Esophagus (tissue), 2 donors: ENCODE data around the gene DTNB. TPM values are rescaled to one million over a fixed set of nuclear protein-coding genes. Genes with fewer than 3 reads are reported as not detected.
"Not testable (repeated sequence)": the region's sequence is repeated elsewhere in the genome, so short reads cannot be mapped to it uniquely, and the experiment has no call there.

Experiments
- H3K27ac ChIP-seq, 2 donors: one replicate each; pipeline ENCODE4 v1.5.1; 2013; ENCODE audit warnings: low read depth in 2 of 2, mild to moderate bottlenecking in 2 of 2, inconsistent platforms in 1 of 2, low read length in 1 of 2, moderate library complexity in 1 of 2
- H3K27me3 ChIP-seq, 2 donors: one replicate each; pipeline ENCODE4 v1.6.1; 2013; ENCODE audit warnings: low read length in 2 of 2, control low read depth in 1 of 2, mild to moderate bottlenecking in 1 of 2; ENCODE audit not compliant: insufficient read depth in 2 of 2, control insufficient read depth in 1 of 2
- H3K36me3 ChIP-seq, 2 donors: one replicate each; pipeline ENCODE4 v1.6.1; 2013; ENCODE audit warnings: low read length in 1 of 2; ENCODE audit not compliant: control insufficient read depth in 2 of 2, insufficient read depth in 2 of 2
- H3K4me1 ChIP-seq, 2 donors: one replicate each; pipeline ENCODE4 v1.6.1; 2013; ENCODE audit warnings: low read length in 1 of 2; ENCODE audit not compliant: control insufficient read depth in 2 of 2, insufficient read depth in 2 of 2
- H3K4me3 ChIP-seq, 2 donors: one replicate each; pipeline ENCODE4 v1.5.1; 2013; ENCODE audit warnings: low read length in 2 of 2, mild to moderate bottlenecking in 2 of 2, low read depth in 1 of 2, moderate library complexity in 1 of 2
- H3K9me3 ChIP-seq, 2 donors: one replicate each; pipeline ENCODE4 v1.6.1; 2013; ENCODE audit warnings: mild to moderate bottlenecking in 2 of 2, low read depth in 1 of 2, low read length in 1 of 2, moderate library complexity in 1 of 2; ENCODE audit not compliant: control insufficient read depth in 2 of 2, insufficient read depth in 1 of 2
- WGBS, 2 donors: extraction: QIAGEN DNeasy Blood & Tissue Kit; methylation state at CpG; one replicate each; pipeline ENCODE4 v1.1.7; 2013; 5-methylcytosine and 5-hydroxymethylcytosine counted together
- polyA plus RNA-seq, 2 donors: library from polyadenylated mRNA; stranded (reverse); fragments of 200-250 nt; gene quantifications; one replicate each; pipeline ENCODE4 v1.2.3, GENCODE V29; 2013
- donor health status: healthy with polysubstance abuse.
- donor health status: Bipolar disorder and iron deficiency.

The DTNB gene
- polyA plus RNA-seq, 2 donors, result 7.9 to 13.9 TPM

DNA sequence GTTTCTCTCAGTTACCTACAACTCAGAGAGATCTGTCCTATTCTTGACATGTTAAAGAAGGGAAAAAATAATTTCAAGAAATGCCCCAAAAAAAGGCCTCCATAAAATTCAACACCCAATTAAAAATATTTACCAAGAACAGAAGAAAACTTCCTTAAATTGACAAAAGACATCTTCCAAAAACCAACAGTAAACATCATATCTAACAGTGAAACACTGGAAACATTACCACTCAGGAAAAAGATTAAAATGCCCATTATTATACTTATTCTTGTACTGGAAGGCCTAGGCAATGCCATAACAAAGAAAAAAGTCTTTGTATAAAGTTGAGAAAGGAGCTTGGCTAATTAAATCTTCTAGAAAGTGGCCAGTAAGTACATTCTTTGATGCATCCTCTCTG lies 7.2 kb downstream of the DTNB start:
- Histone ChIP-seq H3K36me3 (no peaks in the 10 kb centered on the region), H3K27me3 (no peaks in the 10 kb centered on the region), H3K9me3 (no peaks in the 10 kb centered on the region), H3K4me3 (no peak overlapping the region), H3K4me1 (no peaks in the 10 kb centered on the region), H3K27ac (no peak overlapping the region)

DNA sequence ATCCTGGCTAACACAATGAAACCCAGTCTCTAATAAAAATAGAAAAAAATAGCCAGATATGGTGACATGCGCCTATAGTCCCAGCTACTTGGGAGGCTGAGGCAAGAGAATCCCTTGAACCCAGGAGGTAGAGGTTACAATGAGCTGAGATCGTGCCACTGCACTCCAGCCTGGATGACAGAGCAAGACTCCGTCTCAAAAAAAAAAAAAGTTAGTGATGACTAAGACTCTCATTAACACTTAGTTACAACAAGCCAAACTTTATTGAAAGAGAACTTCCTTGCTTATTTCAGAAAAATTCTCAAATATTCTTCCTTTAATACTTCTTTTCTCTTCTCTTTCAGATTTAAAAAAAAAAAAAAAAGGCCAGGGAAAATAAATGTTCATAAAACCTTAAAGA lies 7.9 kb downstream of the DTNB start:
- H3K36me3 ChIP-seq, H3K27ac ChIP-seq, H3K9me3 ChIP-seq, H3K27me3 ChIP-seq, H3K4me1 ChIP-seq, H3K4me3 ChIP-seq: not testable (repeated sequence)
- WGBS, 2 donors, result 62 to 71% methylated on average over 3 of the region's 3 CpGs

DNA sequence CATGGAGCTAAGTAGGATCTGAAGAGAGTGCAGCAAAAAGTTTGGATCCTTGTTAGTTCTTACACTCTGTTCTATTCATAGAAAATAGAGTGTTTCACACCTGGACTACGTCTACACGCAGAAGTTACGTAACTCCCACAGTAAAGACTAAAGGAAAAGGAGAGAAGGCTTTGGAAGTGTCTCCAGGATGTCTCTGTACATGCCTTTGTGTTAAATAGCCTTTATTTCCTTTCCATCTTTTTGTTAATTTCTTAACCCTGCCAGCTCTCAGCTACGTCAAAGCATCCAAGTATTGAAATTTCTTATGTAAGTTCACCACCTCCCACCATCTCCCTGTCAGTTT lies 8.4 kb downstream of the DTNB start:
- no peak overlapping the region for H3K27ac ChIP-seq
- no peaks in the 10 kb centered on the region for H3K4me1 ChIP-seq
- H3K27me3 ChIP-seq, result no peaks in the 10 kb centered on the region
- no peak overlapping the region for H3K4me3 ChIP-seq
- no peaks in the 10 kb centered on the region for H3K9me3 ChIP-seq
- no peaks in the 10 kb centered on the region for H3K36me3 ChIP-seq
- 44 to 46% methylated on average over 4 of the region's 4 CpGs for WGBS, 2 donors

DNA sequence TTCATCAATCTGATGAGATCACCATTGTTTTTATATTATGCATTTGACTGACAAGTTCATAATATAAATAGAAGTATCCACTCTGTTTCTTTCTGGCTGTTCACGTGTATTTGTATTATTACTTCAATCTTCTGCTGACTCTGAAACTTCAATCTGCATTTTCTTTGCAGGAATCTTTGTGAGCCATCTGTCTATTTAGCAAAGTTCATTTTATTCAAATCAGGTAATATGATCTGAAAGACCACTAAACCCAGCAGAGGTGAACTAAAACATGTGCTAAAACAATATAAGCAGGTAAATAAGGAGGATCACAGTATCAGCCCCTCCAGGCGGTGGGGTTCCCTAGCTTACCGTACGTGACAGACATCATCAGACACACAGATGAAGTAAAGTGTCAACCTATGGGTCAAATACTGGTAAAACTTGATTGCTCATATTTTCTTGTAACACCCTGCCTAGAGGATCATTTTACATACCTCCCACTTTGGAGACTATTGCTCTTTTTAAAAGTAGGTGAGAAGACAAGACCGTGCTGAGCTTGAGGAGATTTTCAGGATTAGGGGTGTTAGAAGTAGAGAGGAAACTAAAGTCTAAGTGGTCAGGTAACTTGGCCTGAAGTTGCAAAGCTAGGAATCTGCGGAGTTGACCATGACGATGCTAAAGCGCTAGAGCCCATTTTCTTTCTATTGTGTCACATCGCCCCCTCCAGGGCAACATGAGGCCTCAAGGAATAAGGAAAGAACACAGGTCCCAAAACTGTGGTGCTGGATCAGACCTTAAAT lies 9.0 kb downstream of the DTNB start:
- Histone ChIP-seq H3K27ac (peak overlapping the region in 1 of 2 donors; percentile 10), H3K4me1 (no peaks in the 10 kb centered on the region), H3K36me3 (no peaks in the 10 kb centered on the region), H3K4me3 (peak overlapping the region in 1 of 2 donors; percentile 1), H3K9me3 (no peaks in the 10 kb centered on the region), H3K27me3 (no peaks in the 10 kb centered on the region)
- WGBS, 2 donors, result 32 to 37% methylated on average over 9 of the region's 9 CpGs

DNA sequence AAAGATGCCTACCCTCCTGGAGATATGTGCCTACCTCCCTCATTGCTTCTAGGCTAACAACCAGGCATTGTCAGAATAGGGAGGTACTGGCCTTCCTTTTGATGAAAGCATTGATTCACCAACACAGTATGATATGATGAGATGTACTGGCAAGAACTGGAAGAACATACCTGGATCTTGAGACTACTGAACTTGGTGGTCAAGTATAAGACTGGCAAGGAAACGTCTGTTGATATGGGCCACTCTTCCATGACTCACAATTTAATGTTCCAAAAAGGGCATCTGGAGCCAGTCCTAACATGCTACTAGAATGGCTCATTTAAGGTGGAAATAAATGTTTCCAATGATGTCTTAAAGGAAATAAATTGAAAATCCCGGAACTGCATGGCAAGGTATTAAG lies 18.1 kb downstream of the DTNB start:
- no peak overlapping the region for H3K4me3 ChIP-seq
- H3K9me3 ChIP-seq, result no peaks in the 10 kb centered on the region
- H3K36me3 ChIP-seq, result no peaks in the 10 kb centered on the region
- WGBS, 2 donors, result 59 to 69% methylated on average over 2 of the region's 2 CpGs
- no peak overlapping the region for H3K27ac ChIP-seq
- H3K4me1 ChIP-seq, result no peaks in the 10 kb centered on the region
- H3K27me3 ChIP-seq, result no peaks in the 10 kb centered on the region

DNA sequence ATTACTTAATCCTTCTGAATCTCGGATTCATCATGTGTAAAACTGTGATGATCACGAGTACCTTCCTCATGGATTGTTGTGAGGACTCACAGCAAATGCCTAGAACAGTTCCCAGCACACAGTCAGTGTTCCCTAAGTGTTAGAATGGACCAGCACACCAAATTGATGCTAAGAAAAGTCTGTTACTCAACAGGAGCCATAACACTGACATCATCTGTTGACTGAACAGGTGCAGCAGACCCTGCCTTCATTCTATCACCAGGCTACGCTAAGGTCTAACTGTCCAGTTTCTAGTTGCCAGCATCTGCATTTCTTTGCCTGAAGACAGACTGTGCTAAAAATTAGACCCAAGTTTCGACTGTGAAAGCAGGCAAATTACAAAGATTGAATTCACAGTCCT lies 18.6 kb downstream of the DTNB start:
- Histone ChIP-seq H3K4me1 (no peaks in the 10 kb centered on the region), H3K9me3 (no peaks in the 10 kb centered on the region), H3K4me3 (no peak overlapping the region), H3K27ac (no peak overlapping the region), H3K36me3 (no peaks in the 10 kb centered on the region), H3K27me3 (no peaks in the 10 kb centered on the region)
- 93 to 95% methylated on average over 4 of the region's 4 CpGs for WGBS, 2 donors

DNA sequence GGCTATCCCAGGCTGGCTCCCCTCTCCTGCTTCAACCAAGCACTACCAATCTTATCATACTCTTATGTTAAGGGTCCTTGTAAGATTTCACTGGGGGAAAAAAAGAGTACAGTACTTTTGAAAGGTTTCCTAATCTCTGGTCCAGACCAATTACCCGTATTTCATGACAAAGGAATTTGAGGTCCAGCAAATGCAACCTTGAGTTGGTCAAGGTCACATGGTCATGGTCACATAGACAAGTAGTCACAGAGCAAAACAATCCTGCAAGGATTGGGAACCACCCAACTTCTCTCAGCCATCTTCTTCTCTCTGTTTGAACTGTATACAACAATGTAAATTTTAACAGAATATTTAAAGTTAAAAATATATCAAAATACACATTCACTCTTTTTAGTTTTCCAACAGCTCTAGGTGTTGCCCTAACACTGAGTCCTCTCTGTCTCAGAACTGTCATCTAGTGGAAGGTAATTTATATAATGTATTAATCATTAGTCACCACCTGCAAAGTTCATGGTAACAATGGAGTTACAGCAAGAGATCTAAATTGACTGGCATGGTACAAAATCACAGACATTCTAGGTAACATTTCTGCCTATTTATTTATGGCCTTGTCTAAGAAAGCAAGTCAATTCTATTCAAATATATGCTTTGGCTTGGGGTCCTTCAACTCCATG lies 21.5 kb downstream of the DTNB start:
- 58 to 92% methylated on average over 1 of the region's 1 CpG for WGBS, 2 donors
- Histone ChIP-seq H3K9me3 (no peaks in the 10 kb centered on the region), H3K4me1 (no peaks in the 10 kb centered on the region), H3K27me3 (no peaks in the 10 kb centered on the region), H3K4me3 (no peak overlapping the region), H3K36me3 (no peaks in the 10 kb centered on the region), H3K27ac (no peak overlapping the region)

DNA sequence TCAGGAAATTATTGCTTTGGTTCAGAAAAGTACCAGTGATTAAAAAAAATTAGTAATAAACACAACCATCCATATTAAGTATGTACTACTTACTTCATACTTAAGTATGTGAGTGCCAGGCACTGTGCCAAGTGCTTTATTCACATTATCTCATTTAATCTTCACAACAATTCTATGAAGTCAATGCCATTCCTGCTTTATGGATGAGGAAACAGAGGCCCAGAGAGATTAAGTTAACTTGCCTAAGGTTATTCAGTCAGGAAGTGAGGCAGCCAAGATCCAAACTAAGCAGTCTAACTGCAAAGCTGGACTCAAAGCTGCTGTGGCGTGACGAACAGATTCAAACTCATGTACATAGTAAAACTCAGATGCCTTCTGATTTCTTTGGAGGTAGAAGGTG lies 22.3 kb downstream of the DTNB start:
- 43 to 54% methylated on average over 2 of the region's 2 CpGs for WGBS, 2 donors

DNA sequence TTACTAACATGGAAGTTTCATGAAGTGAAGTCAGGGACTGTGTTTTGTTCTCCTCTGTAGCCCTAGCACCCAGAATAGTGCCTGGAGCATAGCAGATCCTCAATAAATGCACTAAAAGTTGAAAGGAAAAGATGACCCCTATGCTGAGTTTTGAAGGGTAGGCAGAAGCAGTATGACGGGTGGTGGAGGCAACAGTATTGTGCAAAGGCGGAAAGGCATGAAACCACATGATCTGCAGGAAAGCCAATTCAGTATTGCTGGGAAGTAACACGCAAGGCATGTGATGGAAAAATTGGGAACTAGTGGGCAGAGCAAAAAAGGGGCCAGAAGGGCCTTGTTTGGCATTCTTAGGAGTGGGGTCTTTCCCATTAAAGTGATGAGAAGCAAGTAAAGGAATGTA lies 23.1 kb downstream of the DTNB start:
- Histone ChIP-seq H3K4me1 (no peaks in the 10 kb centered on the region), H3K27ac (no peak overlapping the region), H3K4me3 (no peak overlapping the region), H3K9me3 (no peaks in the 10 kb centered on the region), H3K36me3 (no peaks in the 10 kb centered on the region), H3K27me3 (no peaks in the 10 kb centered on the region)
- WGBS, 2 donors, result 91 to 92% methylated on average over 3 of the region's 3 CpGs

More for the DNA sequence above, 22.3 kb downstream of the DTNB start:
- no peaks in the 10 kb centered on the region for H3K4me1 ChIP-seq
- H3K27ac ChIP-seq, result peak overlapping the region in 1 of 2 donors; percentile 21
- H3K36me3 ChIP-seq, result no peaks in the 10 kb centered on the region
- no peaks in the 10 kb centered on the region for H3K27me3 ChIP-seq
- no peaks in the 10 kb centered on the region for H3K9me3 ChIP-seq
- H3K4me3 ChIP-seq, result no peak overlapping the region

DNA sequence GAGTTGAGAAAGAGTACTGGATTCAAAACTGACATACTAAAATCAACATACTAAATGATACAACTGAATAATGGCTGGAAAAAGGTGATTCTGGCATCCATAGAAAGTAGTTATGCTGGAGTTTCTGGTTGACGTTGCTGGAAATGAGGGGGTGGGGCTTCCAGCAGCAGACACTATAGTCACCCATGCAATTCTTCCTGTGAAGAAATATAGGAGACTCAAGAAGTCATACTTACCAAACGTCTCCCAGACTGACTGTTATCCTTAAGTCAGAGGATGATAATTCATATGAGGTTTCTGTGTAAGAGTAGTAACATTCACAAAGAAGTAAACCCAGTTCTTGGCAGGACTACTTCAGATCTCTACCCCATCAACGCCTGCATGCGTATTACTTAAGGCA lies 23.6 kb downstream of the DTNB start:
- 82 to 83% methylated on average over 4 of the region's 4 CpGs for WGBS, 2 donors
- no peaks in the 10 kb centered on the region for H3K36me3 ChIP-seq
- no peaks in the 10 kb centered on the region for H3K4me1 ChIP-seq
- H3K9me3 ChIP-seq, result no peaks in the 10 kb centered on the region
- no peaks in the 10 kb centered on the region for H3K27me3 ChIP-seq
- no peak overlapping the region for H3K4me3 ChIP-seq
- no peak overlapping the region for H3K27ac ChIP-seq
